ENCODE results near the gene TNFAIP2. TPM values are rescaled to one million over a fixed set of nuclear protein-coding genes. Genes with fewer than 3 reads are reported as not detected.
A peak's percentile ranks its signal among the peaks of the same experiment; 100 is the strongest.

The TNFAIP2 gene
- total RNA-seq, 1 donor from 2014 or later = 19.6 TPM

GRCh38 chr14:103102689-103103260, 20.5 kb upstream of the TNFAIP2 start:
- peaks cover 19% of the 10 kb centered on the region for H3K4me1 Mint-ChIP-seq (ENCODE audit: low read depth)
- H3K4me3 Mint-ChIP-seq (ENCODE audit: low read depth) = no peak overlapping the region
- peaks cover 5% of the 10 kb centered on the region for H3K36me3 Mint-ChIP-seq (ENCODE audit: insufficient read depth)
- H3K27me3 Mint-ChIP-seq = peaks cover 6% of the 10 kb centered on the region
- H3K27ac Mint-ChIP-seq = no peak overlapping the region
- DNase-seq (ENCODE audit: low spot score, unreplicated experiment) = no peak
- no peaks in the 10 kb centered on the region for H3K9me3 Mint-ChIP-seq (ENCODE audit: low read depth)
- TF ChIP-seq CTCF (IDR thresholded peaks at IDR 0.05; ENCODE audit: unreplicated experiment) = no peak

- no peak for DNase-seq (ENCODE audit: low spot score, unreplicated experiment)
- no peak overlapping the region for H3K27ac Mint-ChIP-seq
- peaks cover 5% of the 10 kb centered on the region for H3K36me3 Mint-ChIP-seq (ENCODE audit: insufficient read depth)
- H3K27me3 Mint-ChIP-seq = peaks cover 6% of the 10 kb centered on the region
- H3K4me1 Mint-ChIP-seq (ENCODE audit: low read depth) = peaks cover 19% of the 10 kb centered on the region
- H3K4me3 Mint-ChIP-seq (ENCODE audit: low read depth) = no peak overlapping the region
- H3K9me3 Mint-ChIP-seq (ENCODE audit: low read depth) = no peaks in the 10 kb centered on the region
- no peak for TF ChIP-seq CTCF (IDR thresholded peaks at IDR 0.05; ENCODE audit: unreplicated experiment)
These were observed 19.5 kb upstream of the TNFAIP2 start for GRCh38 chr14:103103461-103104388.

GRCh38 chr14:103104389-103104653, 18.9 kb upstream of the TNFAIP2 start:
- peaks cover 19% of the 10 kb centered on the region for H3K4me1 Mint-ChIP-seq (ENCODE audit: low read depth)
- DNase-seq (ENCODE audit: low spot score, unreplicated experiment) = no peak
- H3K27me3 Mint-ChIP-seq = peaks cover 6% of the 10 kb centered on the region
- no peak overlapping the region for H3K27ac Mint-ChIP-seq
- H3K36me3 Mint-ChIP-seq (ENCODE audit: insufficient read depth) = peaks cover 5% of the 10 kb centered on the region
- H3K9me3 Mint-ChIP-seq (ENCODE audit: low read depth) = no peaks in the 10 kb centered on the region
- TF ChIP-seq CTCF (IDR thresholded peaks at IDR 0.05; ENCODE audit: unreplicated experiment) = no peak
- no peak overlapping the region for H3K4me3 Mint-ChIP-seq (ENCODE audit: low read depth)

GRCh38 chr14:103104654-103105452, 18.4 kb upstream of the TNFAIP2 start:
- no peak overlapping the region for H3K4me3 Mint-ChIP-seq (ENCODE audit: low read depth)
- H3K27ac Mint-ChIP-seq = peak overlapping the region; percentile 24
- DNase-seq (ENCODE audit: low spot score, unreplicated experiment) = peak; percentile 80
- TF ChIP-seq CTCF (IDR thresholded peaks at IDR 0.05; ENCODE audit: unreplicated experiment) = peak; percentile 95
- H3K9me3 Mint-ChIP-seq (ENCODE audit: low read depth) = no peaks in the 10 kb centered on the region
- H3K27me3 Mint-ChIP-seq = peaks cover 6% of the 10 kb centered on the region
- peaks cover 5% of the 10 kb centered on the region for H3K36me3 Mint-ChIP-seq (ENCODE audit: insufficient read depth)
- peaks cover 18% of the 10 kb centered on the region for H3K4me1 Mint-ChIP-seq (ENCODE audit: low read depth)

- no peak for DNase-seq (ENCODE audit: low spot score, unreplicated experiment)
- TF ChIP-seq CTCF (IDR thresholded peaks at IDR 0.05; ENCODE audit: unreplicated experiment) = no peak
- Mint-ChIP-seq H3K27ac (no peak overlapping the region), H3K4me1 (ENCODE audit: low read depth) (peaks cover 15% of the 10 kb centered on the region), H3K27me3 (peaks cover 8% of the 10 kb centered on the region), H3K4me3 (ENCODE audit: low read depth) (no peak overlapping the region), H3K9me3 (ENCODE audit: low read depth) (no peaks in the 10 kb centered on the region), H3K36me3 (ENCODE audit: insufficient read depth) (peaks cover 5% of the 10 kb centered on the region)
These were observed 17.6 kb upstream of the TNFAIP2 start for GRCh38 chr14:103105580-103106150.
